Activated T-cell treated with anti-CD3 and anti-CD28 coated beads, Interleukin-2, amount 50 U/mL, for 24 hours (primary cell): Measurements from ENCODE around the gene TNFSF9.
"Not testable (repeated sequence)": the region's sequence is repeated elsewhere in the genome, so short reads cannot be mapped to it uniquely, and the experiment has no call there.

ENCODE experiments used
- DNase-seq: peaks from one replicate; pipeline ENCODE4 v3.0.0-alpha.2; 2020
- H3K27ac Mint-ChIP-seq: 2 replicates; pipeline ENCODE4 v1.8.0; 2020; ENCODE audit warnings: mild to moderate bottlenecking, mixed read lengths
- H3K27me3 Mint-ChIP-seq: 2 replicates; pipeline ENCODE4 v1.8.0; 2020; ENCODE audit warnings: mixed read lengths
- H3K36me3 Mint-ChIP-seq: 2 replicates; pipeline ENCODE4 v1.8.0; 2020; ENCODE audit warnings: low read depth, mixed read lengths
- H3K4me1 Mint-ChIP-seq: 2 replicates; pipeline ENCODE4 v1.8.0; 2020; ENCODE audit warnings: low read depth, mixed read lengths
- H3K4me3 Mint-ChIP-seq: 2 replicates; pipeline ENCODE4 v1.8.0; 2020; ENCODE audit warnings: mild to moderate bottlenecking, moderate library complexity, mixed read lengths
- H3K9me3 Mint-ChIP-seq: 2 replicates; pipeline ENCODE4 v1.8.0; 2020; ENCODE audit warnings: mixed read lengths

Gene TNFSF9

DNA sequence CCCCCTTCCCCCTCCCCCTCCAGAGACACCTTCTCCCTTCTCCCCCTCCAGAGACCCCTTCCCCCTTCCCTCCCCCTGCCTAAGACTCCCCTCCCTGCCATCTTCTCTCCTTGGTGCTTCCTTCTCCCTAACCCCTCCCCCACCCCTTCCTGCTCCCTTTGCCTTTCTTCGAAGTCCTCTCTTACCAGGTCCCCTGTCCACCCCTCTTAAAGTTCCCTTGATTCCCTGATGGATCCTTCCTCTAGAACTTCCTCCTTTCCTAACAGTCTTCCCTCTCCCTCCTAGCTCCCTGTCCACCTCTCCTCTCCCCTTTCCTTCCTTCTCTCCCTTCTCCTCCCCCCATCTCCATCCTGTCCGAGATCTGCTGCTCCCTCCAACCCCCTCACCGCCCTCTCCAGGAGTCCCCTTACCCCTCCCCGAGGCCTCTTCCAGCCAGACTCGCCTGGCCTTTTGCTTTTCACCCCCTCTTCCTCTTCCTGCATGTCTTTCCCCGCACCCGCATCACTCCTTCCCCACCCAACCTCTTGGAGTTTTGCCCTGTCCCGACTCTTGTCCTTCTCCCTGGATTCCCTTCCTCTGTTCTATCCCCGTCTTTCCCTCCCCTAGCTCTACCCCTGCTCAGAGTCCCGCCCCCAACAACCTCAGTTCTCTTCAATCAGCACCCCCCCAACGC, 3.1 kb downstream of the TNFSF9 start:
- no peak overlapping the region for H3K27ac Mint-ChIP-seq
- H3K4me1 Mint-ChIP-seq: peaks cover 48% of the 10 kb centered on the region
- no peaks in the 10 kb centered on the region for H3K36me3 Mint-ChIP-seq
- no peak for DNase-seq
- H3K4me3 Mint-ChIP-seq: no peak overlapping the region
- peaks cover 39% of the 10 kb centered on the region for H3K27me3 Mint-ChIP-seq
- H3K9me3 Mint-ChIP-seq: no peaks in the 10 kb centered on the region

- Mint-ChIP-seq H3K36me3 (no peaks in the 10 kb centered on the region), H3K4me3 (no peak overlapping the region), H3K27me3 (peaks cover 39% of the 10 kb centered on the region), H3K4me1 (peaks cover 50% of the 10 kb centered on the region), H3K27ac (no peak overlapping the region), H3K9me3 (no peaks in the 10 kb centered on the region)
- no peak for DNase-seq
These were observed 3.7 kb downstream of the TNFSF9 start for GRCh38 chr19:6534451-6535093.

DNA sequence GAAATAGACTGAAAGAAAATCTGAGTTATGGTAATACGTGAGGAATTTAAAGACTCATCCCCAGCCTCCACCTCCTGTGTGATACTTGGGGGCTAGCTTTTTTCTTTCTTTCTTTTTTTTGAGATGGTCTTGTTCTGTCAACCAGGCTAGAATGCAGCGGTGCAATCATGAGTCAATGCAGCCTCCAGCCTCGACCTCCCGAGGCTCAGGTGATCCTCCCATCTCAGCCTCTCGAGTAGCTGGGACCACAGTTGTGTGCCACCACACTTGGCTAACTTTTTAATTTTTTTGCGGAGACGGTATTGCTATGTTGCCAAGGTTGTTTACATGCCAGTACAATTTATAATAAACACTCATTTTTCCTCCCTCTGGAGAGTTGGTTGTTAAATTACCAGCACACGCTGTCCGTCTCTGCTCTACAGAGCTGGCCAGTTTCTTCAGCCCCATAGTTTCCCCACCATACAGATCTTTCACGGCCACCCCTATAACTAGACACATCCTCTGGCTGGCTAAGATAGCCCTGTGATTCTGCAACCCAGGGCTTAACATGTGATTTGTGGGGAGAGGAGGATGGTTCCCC, 4.8 kb downstream of the TNFSF9 start:
- Mint-ChIP-seq H3K36me3 (no peaks in the 10 kb centered on the region), H3K4me1 (peaks cover 40% of the 10 kb centered on the region), H3K27ac (no peak overlapping the region), H3K9me3 (no peaks in the 10 kb centered on the region), H3K4me3 (no peak overlapping the region), H3K27me3 (peaks cover 31% of the 10 kb centered on the region)
- no peak for DNase-seq

DNA sequence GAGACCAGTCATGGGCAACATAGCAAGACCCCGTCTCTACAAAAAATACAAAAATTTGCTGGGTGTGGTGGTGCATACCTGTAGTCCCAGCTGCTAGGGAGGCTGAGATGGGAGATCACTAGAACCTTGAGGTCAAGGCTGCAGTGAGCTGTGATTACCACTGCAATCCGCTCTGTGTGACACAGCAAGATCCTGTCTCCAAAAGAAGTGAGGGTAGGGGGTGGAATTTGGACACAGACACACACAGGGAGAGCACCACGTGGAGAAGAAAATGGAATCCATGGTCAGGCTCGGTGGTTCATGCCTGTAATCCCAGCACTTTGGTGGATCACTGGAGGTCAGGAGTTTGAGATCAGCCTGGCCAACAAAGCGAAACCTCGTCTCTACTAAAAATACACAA, 8.7 kb downstream of the TNFSF9 start:
- Mint-ChIP-seq H3K36me3 (no peaks in the 10 kb centered on the region), H3K27ac (no peak overlapping the region), H3K4me3 (no peak overlapping the region)

GRCh38 chr19:6540918-6541689, 10.3 kb downstream of the TNFSF9 start:
- H3K27ac Mint-ChIP-seq: no peak overlapping the region
- no peak overlapping the region for H3K4me3 Mint-ChIP-seq
- H3K9me3 Mint-ChIP-seq: no peaks in the 10 kb centered on the region
- peaks cover 3% of the 10 kb centered on the region for H3K27me3 Mint-ChIP-seq
- H3K4me1 Mint-ChIP-seq: peaks cover 13% of the 10 kb centered on the region
- no peaks in the 10 kb centered on the region for H3K36me3 Mint-ChIP-seq
- DNase-seq: no peak

More for the DNA sequence above, 8.7 kb downstream of the TNFSF9 start:
- no peak for DNase-seq
- H3K4me1 Mint-ChIP-seq: peaks cover 19% of the 10 kb centered on the region
- no peaks in the 10 kb centered on the region for H3K9me3 Mint-ChIP-seq
- peaks cover 10% of the 10 kb centered on the region for H3K27me3 Mint-ChIP-seq

DNA sequence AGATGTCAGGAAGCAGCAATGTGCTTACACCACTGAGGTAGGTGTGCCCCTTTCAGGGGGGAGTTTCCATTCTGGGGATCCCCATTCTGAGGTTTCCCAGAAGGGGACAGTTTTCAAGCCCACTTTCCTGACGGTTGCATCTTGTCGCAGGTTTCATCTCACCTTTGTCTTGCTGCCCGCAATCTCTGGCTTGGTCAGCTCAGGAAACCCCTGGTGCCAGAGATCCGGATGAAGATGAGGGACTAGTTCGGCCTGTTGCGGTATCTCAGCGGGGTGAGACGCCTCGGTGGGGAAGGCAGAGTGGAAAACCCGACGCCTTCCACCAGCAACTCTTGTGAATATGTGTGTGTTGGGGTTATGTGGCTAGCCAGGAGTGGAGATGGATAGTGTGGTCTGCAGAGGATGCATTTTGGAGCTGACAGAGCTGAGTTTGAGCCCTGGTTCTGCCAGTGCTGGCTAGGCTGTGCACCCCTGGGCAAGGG, 13.1 kb downstream of the TNFSF9 start:
- Mint-ChIP-seq H3K36me3 (no peaks in the 10 kb centered on the region), H3K4me3 (no peak overlapping the region), H3K27me3 (peaks cover 3% of the 10 kb centered on the region), H3K9me3 (peaks cover 5% of the 10 kb centered on the region), H3K27ac (peak overlapping the region; percentile 44), H3K4me1 (peaks cover 2% of the 10 kb centered on the region)
- no peak for DNase-seq

- H3K27me3 Mint-ChIP-seq, H3K4me1 Mint-ChIP-seq, H3K4me3 Mint-ChIP-seq, H3K36me3 Mint-ChIP-seq, H3K9me3 Mint-ChIP-seq, H3K27ac Mint-ChIP-seq, DNase-seq: not testable (repeated sequence)
These were observed 19.9 kb downstream of the TNFSF9 start for GRCh38 chr19:6550679-6551078.

- peaks cover 4% of the 10 kb centered on the region for H3K4me1 Mint-ChIP-seq
- no peaks in the 10 kb centered on the region for H3K36me3 Mint-ChIP-seq
- H3K27me3 Mint-ChIP-seq: no peaks in the 10 kb centered on the region
- peaks cover 5% of the 10 kb centered on the region for H3K9me3 Mint-ChIP-seq
- H3K4me3 Mint-ChIP-seq: no peak overlapping the region
- DNase-seq: no peak
- H3K27ac Mint-ChIP-seq: no peak overlapping the region
These were observed 20.3 kb downstream of the TNFSF9 start for GRCh38 chr19:6551091-6551490.

DNA sequence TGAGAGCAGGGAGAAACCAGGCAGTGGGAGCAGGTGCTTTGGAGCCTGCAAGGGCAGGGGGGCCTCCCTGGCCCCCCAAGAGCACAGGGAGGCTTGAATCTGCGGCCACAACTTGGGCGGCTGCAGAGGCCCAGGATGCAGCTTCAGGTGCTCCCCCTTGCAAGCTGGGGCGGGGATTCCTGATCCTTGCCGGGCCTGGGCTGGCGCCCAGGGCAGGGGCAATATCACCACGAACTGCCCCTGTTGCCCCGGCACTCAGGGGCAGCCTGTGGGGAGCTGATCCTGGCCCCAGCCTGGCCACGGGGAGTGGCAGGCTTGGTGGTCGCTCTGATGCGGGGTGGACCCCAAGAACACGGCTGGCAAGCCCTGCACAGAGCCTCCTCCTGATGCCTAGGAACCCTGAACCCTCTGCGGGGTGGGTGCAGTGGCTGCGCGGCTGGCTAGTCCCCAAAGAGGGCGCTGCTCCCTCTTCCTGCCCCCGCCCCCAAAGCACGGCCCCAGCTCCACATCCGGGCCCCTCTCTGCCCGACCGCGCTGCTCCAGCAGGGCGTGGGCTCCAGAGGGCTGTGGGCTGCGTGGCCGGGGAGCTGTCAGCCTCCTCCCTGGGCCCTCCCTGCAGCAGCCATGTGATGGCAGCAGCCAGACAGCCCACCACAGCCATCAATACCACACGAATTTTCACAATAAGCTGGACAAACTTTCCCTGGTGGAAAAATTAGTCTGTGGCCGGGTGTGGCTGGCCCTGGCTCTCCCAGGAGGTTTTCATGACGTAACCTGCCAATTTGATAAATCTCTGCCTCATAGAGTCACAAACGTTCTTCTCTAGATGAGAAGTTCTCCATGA, 21.0 kb downstream of the TNFSF9 start:
- Mint-ChIP-seq H3K36me3 (no peaks in the 10 kb centered on the region), H3K9me3 (peaks cover 5% of the 10 kb centered on the region), H3K27me3 (no peaks in the 10 kb centered on the region), H3K27ac (no peak overlapping the region), H3K4me1 (peaks cover 5% of the 10 kb centered on the region), H3K4me3 (no peak overlapping the region)
- peak; percentile 69 for DNase-seq

DNA sequence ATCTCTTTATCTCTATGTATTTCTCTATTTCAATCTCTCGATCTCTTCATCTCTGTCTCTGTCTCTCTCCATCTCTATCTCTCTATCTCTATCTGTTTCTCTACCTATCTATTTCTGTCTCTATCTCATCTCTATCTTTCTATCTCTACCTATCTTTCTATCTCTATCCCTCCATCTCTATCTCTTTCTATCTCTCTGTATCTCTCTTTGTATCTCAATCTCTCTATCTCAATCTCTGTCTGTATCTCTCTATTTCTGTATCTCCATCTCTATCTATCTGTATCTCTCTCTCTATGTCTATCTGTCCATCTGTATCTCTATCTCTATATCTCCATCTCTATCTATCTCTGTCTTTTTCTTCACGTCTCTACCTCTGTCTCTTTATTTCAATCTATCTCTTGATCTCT, 25.2 kb downstream of the TNFSF9 start:
- no peaks in the 10 kb centered on the region for H3K27me3 Mint-ChIP-seq
- no peaks in the 10 kb centered on the region for H3K9me3 Mint-ChIP-seq
- H3K27ac Mint-ChIP-seq: no peak overlapping the region
- no peak for DNase-seq
- no peaks in the 10 kb centered on the region for H3K36me3 Mint-ChIP-seq
- H3K4me3 Mint-ChIP-seq: no peak overlapping the region
- H3K4me1 Mint-ChIP-seq: peaks cover 10% of the 10 kb centered on the region

- Mint-ChIP-seq H3K36me3 (no peaks in the 10 kb centered on the region), H3K27ac (no peak overlapping the region), H3K4me1 (peaks cover 10% of the 10 kb centered on the region), H3K9me3 (no peaks in the 10 kb centered on the region), H3K4me3 (no peak overlapping the region), H3K27me3 (peaks cover under 1% of the 10 kb centered on the region)
- no peak for DNase-seq
These were observed 25.8 kb downstream of the TNFSF9 start for GRCh38 chr19:6556480-6557195.

DNA sequence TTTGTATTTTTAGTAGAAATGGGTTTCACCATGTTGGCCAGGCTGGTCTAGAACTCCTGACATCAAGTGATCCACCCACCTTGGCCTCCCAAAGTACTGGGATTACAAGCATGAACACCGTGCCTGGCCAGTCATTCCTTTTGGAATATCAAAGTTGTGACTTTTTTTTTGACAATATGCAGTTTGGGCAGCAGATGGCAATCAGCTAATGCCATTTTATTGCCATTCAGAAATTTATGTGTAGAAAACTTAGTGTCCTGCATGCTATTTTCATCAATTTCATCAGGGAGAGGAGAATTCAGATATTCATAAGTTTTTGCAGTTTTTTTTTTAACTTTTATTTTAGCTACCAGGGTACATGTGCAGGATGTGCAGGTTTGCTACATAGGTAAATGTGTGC, 31.6 kb downstream of the TNFSF9 start:
- not testable (repeated sequence) for H3K4me3 Mint-ChIP-seq, DNase-seq, H3K4me1 Mint-ChIP-seq, H3K36me3 Mint-ChIP-seq, H3K27ac Mint-ChIP-seq
- H3K9me3 Mint-ChIP-seq: peaks cover 11% of the 10 kb centered on the region
- H3K27me3 Mint-ChIP-seq: peaks cover 12% of the 10 kb centered on the region

DNA sequence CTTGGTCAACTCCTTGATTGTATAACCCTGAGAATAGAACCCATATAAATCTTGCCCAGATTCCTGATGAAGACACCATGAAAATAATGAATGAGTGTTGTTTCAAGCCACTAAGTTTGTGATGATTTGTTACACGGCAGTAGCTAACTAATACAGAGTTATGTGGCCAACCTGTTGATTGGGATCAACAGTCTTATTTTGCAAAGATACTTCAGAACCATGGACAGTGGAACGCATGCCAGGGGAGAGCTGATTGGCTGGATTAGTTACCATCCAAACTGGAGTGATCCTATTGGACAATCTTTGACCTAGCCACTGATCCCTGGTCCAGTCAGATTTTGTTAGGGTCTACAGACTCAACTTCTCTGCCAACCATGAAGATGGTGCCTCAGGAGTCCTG, 33.6 kb downstream of the TNFSF9 start:
- no peaks in the 10 kb centered on the region for H3K36me3 Mint-ChIP-seq
- H3K9me3 Mint-ChIP-seq: peaks cover 11% of the 10 kb centered on the region
- H3K4me1 Mint-ChIP-seq: no peaks in the 10 kb centered on the region
- no peak for DNase-seq
- H3K27ac Mint-ChIP-seq: no peak overlapping the region
- H3K4me3 Mint-ChIP-seq: no peak overlapping the region
- peaks cover 12% of the 10 kb centered on the region for H3K27me3 Mint-ChIP-seq
